Bone marrow (tissue), 2 donors: ENCODE data around the gene EPC2.

ENCODE experiments used
- DNase-seq, 2 donors: peaks; one replicate each; lab custom pipeline; 2025; lab: John Stamatoyannopoulos, UW

Gene EPC2

GRCh38 chr2:148643998-148644882, at the start of gene EPC2:
Gene EPC2 (plus strand): TSS chr2:148644751. CDS start chr2:148645018, 267 bp downstream.
- DNase-seq = peak; percentile 41 to 97

GRCh38 chr2:148596018-148596417, 48.5 kb upstream of the EPC2 start:
- no peak for DNase-seq

GRCh38 chr2:148599109-148599991, 45.2 kb upstream of the EPC2 start:
- DNase-seq = no peak

GRCh38 chr2:148602885-148603561, 41.5 kb upstream of the EPC2 start:
- no peak for DNase-seq

- no peak for DNase-seq
These were observed 41.0 kb upstream of the EPC2 start for GRCh38 chr2:148603562-148603920.

GRCh38 chr2:148604927-148605326, 39.6 kb upstream of the EPC2 start:
- DNase-seq = no peak

GRCh38 chr2:148607566-148607965, 37.0 kb upstream of the EPC2 start:
- no peak for DNase-seq

GRCh38 chr2:148613231-148614013, 31.1 kb upstream of the EPC2 start:
- no peak for DNase-seq

- DNase-seq = no peak
These were observed 30.6 kb upstream of the EPC2 start for GRCh38 chr2:148614014-148614321.

GRCh38 chr2:148614322-148615049, 30.1 kb upstream of the EPC2 start:
- DNase-seq = peak in 1 of 2 donors; percentile 90

- no peak for DNase-seq
These were observed 29.1 kb upstream of the EPC2 start for GRCh38 chr2:148615381-148615841.

- no peak for DNase-seq
These were observed 27.9 kb upstream of the EPC2 start for GRCh38 chr2:148616662-148617061.

GRCh38 chr2:148617219-148617618, 27.3 kb upstream of the EPC2 start:
- no peak for DNase-seq

GRCh38 chr2:148619560-148620195, 24.9 kb upstream of the EPC2 start:
- DNase-seq = peak in 1 of 2 donors; percentile 35

GRCh38 chr2:148622366-148622765, 22.2 kb upstream of the EPC2 start:
- no peak for DNase-seq

GRCh38 chr2:148623086-148623485, 21.5 kb upstream of the EPC2 start:
- peak in 1 of 2 donors; percentile 22 for DNase-seq

GRCh38 chr2:148627224-148627623, 17.3 kb upstream of the EPC2 start:
- no peak for DNase-seq

- no peak for DNase-seq
These were observed 9.8 kb upstream of the EPC2 start for GRCh38 chr2:148634749-148635148.

GRCh38 chr2:148638543-148638942, 6.0 kb upstream of the EPC2 start:
- no peak for DNase-seq

GRCh38 chr2:148640767-148641166, 3.8 kb upstream of the EPC2 start:
- no peak for DNase-seq
